Spinal cord (tissue), 10 donors: ENCODE results near the gene SLC6A20. TPM values are rescaled to one million over a fixed set of nuclear protein-coding genes. Genes with fewer than 3 reads are reported as not detected.

ENCODE experiments used
- DNase-seq, 6 donors: peaks; one replicate each; pipeline versions ENCODE4 v3.0.0 to v3.0.0-alpha.2; 2013 to 2015; ENCODE audit warnings: low spot score in 6 of 6, low read depth in 4 of 6
- H3K27ac ChIP-seq: one replicate; pipeline ENCODE4 v1.5.1; 2013; ENCODE audit warnings: low read depth, low read length, control low read depth
- H3K27me3 ChIP-seq: one replicate; pipeline ENCODE4 v1.6.1; 2013; ENCODE audit warnings: low read length; ENCODE audit not compliant: control insufficient read depth, insufficient read depth
- H3K36me3 ChIP-seq: one replicate; pipeline ENCODE4 v1.6.1; 2013; ENCODE audit warnings: low read length; ENCODE audit not compliant: control insufficient read depth, insufficient read depth
- H3K4me1 ChIP-seq: one replicate; pipeline ENCODE4 v1.6.1; 2013; ENCODE audit warnings: low read length; ENCODE audit not compliant: control insufficient read depth, insufficient read depth
- H3K4me3 ChIP-seq: one replicate; pipeline ENCODE4 v1.5.1; 2013; ENCODE audit warnings: low read depth, low read length, control low read depth
- H3K9me3 ChIP-seq: one replicate; pipeline ENCODE4 v1.6.1; 2013; ENCODE audit warnings: low read length; ENCODE audit not compliant: control insufficient read depth, insufficient read depth
- WGBS: methylation state at CpG from one replicate; pipeline ENCODE4 v1.1.5; 2013; ENCODE audit warnings: missing lambda C conversion rate; ENCODE audit not compliant: insufficient coverage; 5-methylcytosine and 5-hydroxymethylcytosine counted together
- polyA plus RNA-seq, 2 donors: library from polyadenylated mRNA; unstranded; fragments of 120-200 nt; gene quantifications; one replicate each; pipeline ENCODE4 v1.2.1, GENCODE V29; 2013; ENCODE audit not compliant: insufficient read length in 2 of 2
- total RNA-seq, 2 donors: library from RNA; depleted of rRNA in 1 of 2; stranded (reverse); fragments of 120-200 nt in 1 of 2; fragments of >200 nt in 1 of 2; gene quantifications; one replicate each; pipeline versions ENCODE4 v1.2.3 to v1.2.4, GENCODE V29; 2013 to 2014
- donor health status: healthy.

Gene SLC6A20
- total and polyA plus RNA-seq, 4 donors: 1.9 to 110 (median 21.9) TPM

DNA sequence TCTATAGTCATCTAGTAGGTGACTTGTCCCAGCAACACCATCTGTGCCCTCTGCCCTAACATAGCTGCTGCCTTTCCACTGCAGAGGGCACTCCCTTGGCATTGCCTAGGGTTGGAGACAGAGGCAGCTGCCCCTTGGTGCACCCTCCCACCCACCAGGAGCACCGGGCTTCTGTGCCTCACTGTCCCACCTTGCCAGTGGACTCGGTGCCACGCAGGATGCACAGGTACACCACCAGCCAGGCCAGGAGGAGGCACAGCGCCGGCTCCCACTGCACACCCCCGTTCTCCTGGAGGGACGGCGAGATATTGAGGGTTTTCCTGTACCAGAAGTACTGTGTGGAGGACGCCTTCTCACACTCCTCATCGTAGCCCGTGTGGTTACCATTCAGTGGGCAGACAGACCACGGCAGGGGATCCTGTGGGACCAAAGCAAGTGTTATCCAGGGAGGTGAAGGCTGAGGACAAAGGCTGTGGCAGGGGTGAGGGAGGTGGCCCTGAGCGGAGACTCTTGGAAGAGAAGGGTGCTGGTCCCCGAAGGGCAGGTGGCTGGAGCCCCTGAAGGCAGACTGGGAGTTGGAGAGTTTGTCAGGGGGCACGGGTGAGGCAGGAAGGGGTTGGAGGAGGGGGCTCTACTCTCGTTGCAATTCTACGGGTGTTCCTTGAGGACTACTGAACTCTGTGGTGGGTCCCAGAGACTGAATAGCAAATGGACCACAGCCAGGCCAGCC is 20.6 kb downstream of the SLC6A20 start:
- Histone ChIP-seq H3K36me3 (no peaks in the 10 kb centered on the region), H3K4me3 (no peak overlapping the region), H3K27ac (no peak overlapping the region), H3K4me1 (no peaks in the 10 kb centered on the region), H3K27me3 (no peaks in the 10 kb centered on the region), H3K9me3 (no peaks in the 10 kb centered on the region)
- DNase-seq: no peak
- 89% methylated on average over 17 of the region's 17 CpGs for WGBS

GRCh38 chr3:45774581-45775521 is 21.5 kb downstream of the SLC6A20 start:
- DNase-seq: no peak
- 86% methylated on average over 4 of the region's 8 CpGs for WGBS
- H3K36me3 ChIP-seq: no peaks in the 10 kb centered on the region
- H3K4me3 ChIP-seq: no peak overlapping the region
- no peaks in the 10 kb centered on the region for H3K27me3 ChIP-seq
- no peaks in the 10 kb centered on the region for H3K4me1 ChIP-seq
- H3K9me3 ChIP-seq: no peaks in the 10 kb centered on the region
- H3K27ac ChIP-seq: no peak overlapping the region

- Histone ChIP-seq H3K9me3 (no peaks in the 10 kb centered on the region), H3K27ac (no peak overlapping the region), H3K4me3 (no peak overlapping the region), H3K27me3 (no peaks in the 10 kb centered on the region), H3K4me1 (no peaks in the 10 kb centered on the region), H3K36me3 (no peaks in the 10 kb centered on the region)
- 90% methylated on average over 3 of the region's 7 CpGs for WGBS
- DNase-seq: no peak
Observed at GRCh38 chr3:45773714-45774449, 22.5 kb downstream of the SLC6A20 start.

DNA sequence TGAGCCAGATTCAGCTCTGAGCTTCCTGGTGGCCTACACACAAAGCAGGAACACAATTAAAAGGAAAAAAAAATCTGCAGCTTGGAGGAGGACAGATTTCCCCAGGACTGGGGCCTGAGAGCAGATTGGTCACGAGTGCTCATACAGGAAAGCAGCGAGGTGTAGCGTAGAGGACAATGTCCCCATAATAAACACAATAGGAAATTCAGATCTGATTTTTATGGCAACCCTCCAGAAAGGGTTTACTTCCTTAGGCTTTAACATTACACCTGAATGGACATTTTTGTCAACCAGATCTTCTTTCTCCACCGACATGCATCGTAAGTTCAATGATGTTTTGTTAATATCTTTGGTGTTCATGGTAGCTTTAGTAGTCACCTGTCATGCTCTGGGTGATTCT is 23.3 kb downstream of the SLC6A20 start:
- H3K36me3 ChIP-seq: no peaks in the 10 kb centered on the region
- H3K4me3 ChIP-seq: no peak overlapping the region
- H3K27me3 ChIP-seq: no peaks in the 10 kb centered on the region
- no peak overlapping the region for H3K27ac ChIP-seq
- H3K4me1 ChIP-seq: no peaks in the 10 kb centered on the region
- no peak for DNase-seq
- peaks cover 3% of the 10 kb centered on the region for H3K9me3 ChIP-seq
- 77% methylated on average over 3 of the region's 5 CpGs for WGBS

DNA sequence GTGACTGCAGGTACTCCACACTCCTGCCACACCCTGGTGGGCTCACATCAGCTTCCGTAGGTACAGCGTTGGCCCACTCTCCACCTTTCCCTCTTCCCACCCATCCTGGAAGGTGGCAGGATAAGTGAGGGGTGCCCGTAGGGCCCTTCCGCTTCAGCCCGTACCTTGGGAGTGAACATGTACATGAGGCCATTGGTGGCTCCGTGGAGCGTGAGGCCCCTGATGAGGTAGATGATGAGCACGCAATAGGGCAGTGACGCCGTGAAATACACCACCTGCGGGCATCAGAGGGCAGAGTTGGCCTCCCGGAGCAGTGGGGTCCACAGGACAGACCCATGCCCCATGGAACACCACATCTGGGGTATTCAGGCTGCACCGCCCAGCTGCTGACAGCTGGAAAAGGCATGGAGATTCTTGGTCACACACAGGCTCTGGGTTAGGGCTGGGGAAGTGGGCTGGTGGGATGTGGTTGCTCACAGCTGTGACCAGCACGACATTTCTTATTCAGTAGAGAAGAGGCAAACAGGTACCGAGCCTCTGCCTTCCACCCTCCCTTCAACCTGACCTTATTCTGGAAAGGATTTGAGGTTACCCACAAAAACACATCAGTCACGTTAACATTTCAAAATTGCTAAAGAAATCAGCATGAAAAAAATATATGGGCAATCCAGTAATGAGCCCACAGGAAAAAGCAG is 23.8 kb downstream of the SLC6A20 start:
- Histone ChIP-seq H3K4me3 (no peak overlapping the region), H3K4me1 (no peaks in the 10 kb centered on the region), H3K36me3 (no peaks in the 10 kb centered on the region), H3K27me3 (no peaks in the 10 kb centered on the region), H3K27ac (no peak overlapping the region), H3K9me3 (peaks cover 4% of the 10 kb centered on the region)
- WGBS: 88% methylated on average over 11 of the region's 16 CpGs
- no peak for DNase-seq

DNA sequence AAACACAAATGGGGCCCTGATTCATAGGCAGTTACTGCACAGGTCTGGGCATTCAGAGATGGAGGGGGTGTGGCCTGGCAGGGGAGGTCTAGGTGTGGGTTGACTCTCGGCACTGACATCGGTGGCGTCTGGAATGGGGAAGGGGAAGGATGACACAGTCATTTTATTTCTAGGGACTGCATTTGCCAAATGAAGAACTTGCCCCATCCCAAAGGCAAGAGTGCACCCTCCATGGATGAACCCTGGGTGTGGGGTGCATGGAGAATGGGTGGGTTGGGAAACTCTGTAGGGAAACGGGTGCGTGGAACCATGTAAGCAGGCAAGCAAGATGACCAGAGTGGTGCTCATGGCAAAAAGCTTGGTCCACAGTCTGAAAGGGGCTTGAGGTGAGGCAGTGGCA is 24.5 kb downstream of the SLC6A20 start:
- H3K36me3 ChIP-seq: no peaks in the 10 kb centered on the region
- no peak for DNase-seq
- no peaks in the 10 kb centered on the region for H3K27me3 ChIP-seq
- peaks cover 4% of the 10 kb centered on the region for H3K9me3 ChIP-seq
- WGBS: 100% methylated on average over 2 of the region's 5 CpGs
- no peaks in the 10 kb centered on the region for H3K4me1 ChIP-seq
- H3K4me3 ChIP-seq: no peak overlapping the region
- H3K27ac ChIP-seq: no peak overlapping the region

DNA sequence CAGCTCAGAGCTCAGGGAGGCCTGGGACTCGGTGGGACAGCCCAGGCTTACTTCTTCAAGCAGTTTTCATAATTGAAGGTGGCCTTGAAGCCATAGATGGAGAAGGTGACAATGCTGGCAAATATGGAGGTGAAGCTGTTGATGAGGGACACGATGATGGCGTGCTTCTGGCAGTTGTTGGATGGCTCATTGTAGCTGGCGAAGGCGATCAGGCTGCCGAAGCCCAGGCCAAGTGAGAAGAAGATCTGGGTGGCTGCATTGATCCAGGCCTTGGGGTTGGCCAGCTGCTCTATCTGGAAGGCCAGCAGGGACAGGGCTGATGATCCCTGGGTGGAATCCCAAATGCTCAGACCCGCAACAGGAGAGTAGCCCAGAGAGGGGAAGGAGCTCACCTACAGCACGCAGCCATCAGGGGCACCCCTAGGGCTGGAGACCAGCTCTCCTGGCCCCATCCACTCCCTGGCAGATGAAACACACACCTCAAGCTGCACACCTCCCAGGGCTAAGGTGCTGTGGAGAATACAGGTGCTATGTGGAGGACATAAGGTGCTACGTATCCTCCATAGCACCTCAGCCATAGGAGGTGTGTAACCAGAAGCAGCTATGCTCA is 25.1 kb downstream of the SLC6A20 start:
- WGBS: 97% methylated on average over 9 of the region's 9 CpGs
- H3K27me3 ChIP-seq: no peaks in the 10 kb centered on the region

GRCh38 chr3:45765958-45766357 is 30.4 kb downstream of the SLC6A20 start:
- no peak overlapping the region for H3K27ac ChIP-seq
- no peaks in the 10 kb centered on the region for H3K4me1 ChIP-seq
- WGBS: 85% methylated on average over 6 of the region's 8 CpGs
- no peak overlapping the region for H3K4me3 ChIP-seq
- no peaks in the 10 kb centered on the region for H3K27me3 ChIP-seq
- no peak for DNase-seq
- no peaks in the 10 kb centered on the region for H3K36me3 ChIP-seq
- H3K9me3 ChIP-seq: peaks cover 4% of the 10 kb centered on the region

More for the DNA sequence above, 25.1 kb downstream of the SLC6A20 start:
- no peak for DNase-seq
- peaks cover 4% of the 10 kb centered on the region for H3K9me3 ChIP-seq
- H3K4me1 ChIP-seq: no peaks in the 10 kb centered on the region
- H3K36me3 ChIP-seq: no peaks in the 10 kb centered on the region
- H3K4me3 ChIP-seq: no peak overlapping the region
- H3K27ac ChIP-seq: no peak overlapping the region
